Neuronal stem cell (in vitro differentiated cells): Measurements from ENCODE around the gene ZNF682.

Source experiments
- DNase-seq: peaks from one replicate; pipeline ENCODE4 v3.0.0-alpha.2; 2013; ENCODE audit warnings: low spot score
- H2AFZ ChIP-seq: one replicate; pipeline ENCODE4 v1.6.1; 2013; ENCODE audit warnings: mild to moderate bottlenecking, low read length, inconsistent platforms
- H2AK5ac ChIP-seq: 2 replicates; pipeline ENCODE4 v1.6.1; 2013; ENCODE audit warnings: low read depth, mild to moderate bottlenecking, inconsistent platforms, low read length, moderate library complexity, mixed read lengths
- H2BK120ac ChIP-seq: 2 replicates; pipeline ENCODE4 v1.6.1; 2013; ENCODE audit warnings: low read depth, mild to moderate bottlenecking, inconsistent platforms, low read length, moderate library complexity, mixed read lengths
- H2BK12ac ChIP-seq: one replicate; pipeline ENCODE4 v1.6.1; 2013; ENCODE audit warnings: low read length, inconsistent platforms
- H2BK15ac ChIP-seq: 2 replicates; pipeline ENCODE4 v1.6.1; 2013; ENCODE audit warnings: mild to moderate bottlenecking, low read length, inconsistent platforms, mixed read lengths
- H2BK5ac ChIP-seq: one replicate; pipeline ENCODE4 v1.6.1; 2013; ENCODE audit warnings: inconsistent platforms, mild to moderate bottlenecking, low read length, moderate library complexity
- H3K14ac ChIP-seq: one replicate; pipeline ENCODE4 v1.6.1; 2013; ENCODE audit warnings: low read length, inconsistent platforms
- H3K18ac ChIP-seq: 2 replicates; pipeline ENCODE4 v1.6.1; 2013; ENCODE audit warnings: low read length, inconsistent platforms
- H3K23ac ChIP-seq: 2 replicates; pipeline ENCODE4 v1.6.1; 2013; ENCODE audit warnings: low read depth, mild to moderate bottlenecking, mixed read lengths, low read length, inconsistent platforms; ENCODE audit not compliant: poor library complexity
- H3K27ac ChIP-seq: replicated peaks from 3 replicates; pipeline ENCODE4 v1.5.1; 2013; ENCODE audit warnings: low read length, inconsistent platforms
- H3K27me3 ChIP-seq, 3 experiments: 2 replicates each; pipeline ENCODE4 v1.6.1; 2013; ENCODE audit warnings: low read length in 3 of 3, mild to moderate bottlenecking in 2 of 3, inconsistent platforms in 1 of 3, low read depth in 1 of 3, mixed read lengths in 1 of 3, moderate library complexity in 1 of 3; ENCODE audit not compliant: control insufficient read depth in 3 of 3, insufficient read depth in 3 of 3
- H3K36me3 ChIP-seq, 2 donors: replicated peaks in 1 of 2; 2 replicates each; pipeline ENCODE4 v1.6.1; 2013; ENCODE audit warnings: low read length in 2 of 2; ENCODE audit not compliant: control insufficient read depth in 2 of 2, insufficient read depth in 2 of 2
- H3K4ac ChIP-seq: 2 replicates; pipeline ENCODE4 v1.6.1; 2013; ENCODE audit warnings: inconsistent platforms, mild to moderate bottlenecking, low read length, moderate library complexity
- H3K4me1 ChIP-seq, 2 donors: 1 replicate in 1 of 2; 2 replicates in 1 of 2; pipeline ENCODE4 v1.6.1; 2013; ENCODE audit warnings: low read length in 2 of 2, low read depth in 1 of 2; ENCODE audit not compliant: control insufficient read depth in 2 of 2, insufficient read depth in 1 of 2
- H3K4me2 ChIP-seq: one replicate; pipeline ENCODE4 v1.6.1; 2013; ENCODE audit warnings: mild to moderate bottlenecking, low read length, inconsistent platforms; ENCODE audit not compliant: insufficient read depth, poor library complexity, severe bottlenecking
- H3K4me3 ChIP-seq, 2 donors: 2 replicates each; pipeline ENCODE4 v1.5.1; 2013; ENCODE audit warnings: low read length in 2 of 2, mild to moderate bottlenecking in 2 of 2, inconsistent platforms in 1 of 2, moderate library complexity in 1 of 2
- H3K79me1 ChIP-seq: one replicate; pipeline ENCODE4 v1.6.1; 2013; ENCODE audit warnings: low read depth, mild to moderate bottlenecking, inconsistent platforms, low read length, moderate library complexity
- H3K9ac ChIP-seq: one replicate; pipeline ENCODE4 v1.6.1; 2013; ENCODE audit warnings: mild to moderate bottlenecking, low read depth, low read length, inconsistent platforms; ENCODE audit not compliant: poor library complexity
- H3K9me3 ChIP-seq, 2 donors: replicated peaks in 1 of 2; 2 replicates each; pipeline versions ENCODE3 to v1.6.1; 2013; ENCODE audit warnings: low read length in 2 of 2, mild to moderate bottlenecking in 2 of 2, inconsistent platforms in 1 of 2, low read depth in 1 of 2, mixed read lengths in 1 of 2, moderate library complexity in 1 of 2; ENCODE audit not compliant: control insufficient read depth in 2 of 2, insufficient read depth in 1 of 2
- H4K8ac ChIP-seq: one replicate; pipeline ENCODE4 v1.6.1; 2013; ENCODE audit warnings: low read depth, mild to moderate bottlenecking, inconsistent platforms, low read length, moderate library complexity
- H4K91ac ChIP-seq: one replicate; pipeline ENCODE4 v1.6.1; 2013; ENCODE audit warnings: low read length, low read depth, mild to moderate bottlenecking, inconsistent platforms; ENCODE audit not compliant: poor library complexity
- WGBS, 2 donors: extraction: QIAGEN DNeasy Blood & Tissue Kit; methylation state at CpG; one replicate each; pipeline ENCODE4 v1.1.7; 2013; ENCODE audit warnings: missing lambda C conversion rate in 2 of 2, mixed read lengths in 1 of 2; ENCODE audit not compliant: insufficient read length in 2 of 2, insufficient replicate concordance in 1 of 2; ENCODE audit errors: extremely low coverage in 2 of 2; 5-methylcytosine and 5-hydroxymethylcytosine counted together

Gene ZNF682

DNA sequence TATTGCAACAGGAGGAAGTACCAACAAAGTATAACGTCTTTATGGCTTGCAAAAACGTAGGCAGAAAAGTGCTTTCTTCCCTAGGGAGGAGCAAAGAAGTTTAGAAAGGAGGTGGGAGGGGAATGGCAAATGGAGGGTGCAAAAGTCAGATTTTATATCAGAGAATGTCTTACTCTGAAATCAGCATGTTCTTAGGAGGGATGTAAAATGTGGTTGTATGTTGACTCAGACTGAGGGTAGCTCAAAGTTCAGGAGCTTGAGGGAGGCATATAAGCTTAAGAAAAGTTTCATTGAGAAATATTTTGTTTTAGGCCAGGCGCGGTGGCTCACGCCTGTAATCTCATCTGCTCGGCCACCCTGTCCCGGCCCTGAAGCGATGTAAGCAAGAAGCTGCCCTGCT lies 40.2 kb upstream of the ZNF682 start:
- H2BK5ac ChIP-seq: no peak overlapping the region
- no peak for DNase-seq
- H3K27me3 ChIP-seq: no peaks in the 10 kb centered on the region
- peak overlapping the region in 1 of 2 donors; percentile 65 for H3K4me3 ChIP-seq
- H4K8ac ChIP-seq: no peak overlapping the region
- no peak overlapping the region for H3K18ac ChIP-seq
- no CpG with 5 or more reads among the region's 8 CpGs for WGBS, 2 donors
- no peak overlapping the region for H4K91ac ChIP-seq
- H2BK15ac ChIP-seq: no peak overlapping the region
- peaks cover 0 to 13% of the 10 kb centered on the region in 2 donors for H3K4me1 ChIP-seq
- peaks cover 2 to 53% of the 10 kb centered on the region in 2 donors for H3K9me3 ChIP-seq
- H3K79me1 ChIP-seq: peaks cover 3% of the 10 kb centered on the region
- no peak overlapping the region for H2AK5ac ChIP-seq
- H3K4ac ChIP-seq: no peak overlapping the region
- H3K27ac ChIP-seq: no peak overlapping the region
- H3K4me2 ChIP-seq: peak overlapping the region; percentile 38
- no peak overlapping the region for H2BK12ac ChIP-seq
- H2AFZ ChIP-seq: no peak overlapping the region
- H3K14ac ChIP-seq: no peak overlapping the region
- peaks cover 6 to 38% of the 10 kb centered on the region in 2 donors for H3K36me3 ChIP-seq
- no peak overlapping the region for H3K9ac ChIP-seq
- H3K23ac ChIP-seq: no peak overlapping the region
- H2BK120ac ChIP-seq: no peak overlapping the region

- Histone ChIP-seq H3K4ac (no peak overlapping the region), H2AFZ (peak overlapping the region; percentile 84), H3K79me1 (peaks cover 3% of the 10 kb centered on the region), H3K36me3 (peaks cover 5 to 36% of the 10 kb centered on the region in 2 donors), H3K23ac (no peak overlapping the region), H2BK15ac (no peak overlapping the region), H3K4me3 (peak overlapping the region; percentile 65 to 95), H3K14ac (no peak overlapping the region), H2BK12ac (no peak overlapping the region), H4K8ac (no peak overlapping the region), H2AK5ac (no peak overlapping the region), H3K27ac (no peak overlapping the region), H3K4me1 (peaks cover 0 to 13% of the 10 kb centered on the region in 2 donors), H3K4me2 (peak overlapping the region; percentile 75), H2BK5ac (no peak overlapping the region), H3K27me3 (no peaks in the 10 kb centered on the region), H3K9me3 (peaks cover under 1 to 47% of the 10 kb centered on the region in 2 donors), H3K18ac (no peak overlapping the region), H3K9ac (no peak overlapping the region), H2BK120ac (no peak overlapping the region), H4K91ac (no peak overlapping the region)
- no CpG with 5 or more reads among the region's 19 CpGs for WGBS, 2 donors
- DNase-seq: peak; percentile 21
These were observed 39.3 kb upstream of the ZNF682 start for GRCh38 chr19:20078581-20079031.

- no peak within 1 kb of the TSS for H4K8ac ChIP-seq
- no CpG with 5 or more reads among the region's 28 CpGs for WGBS, 2 donors
- peak within 1 kb of the TSS; percentile 75 for H3K4me2 ChIP-seq
- H3K18ac ChIP-seq: peak within 1 kb of the TSS; percentile 91
- H2BK120ac ChIP-seq: no peak within 1 kb of the TSS
- peaks cover 0 to 40% of the 10 kb centered on the region in 2 donors for H3K9me3 ChIP-seq
- H3K14ac ChIP-seq: peak within 1 kb of the TSS; percentile 61
- H3K4me3 ChIP-seq: peak within 1 kb of the TSS; percentile 65 to 95
- no peak within 1 kb of the TSS for H2BK15ac ChIP-seq
- no peak within 1 kb of the TSS for H4K91ac ChIP-seq
- no peak within 1 kb of the TSS for H3K4ac ChIP-seq
- peak; percentile 95 for DNase-seq
- H3K27ac ChIP-seq: peak within 1 kb of the TSS; percentile 89
- H3K23ac ChIP-seq: peak within 1 kb of the TSS; percentile 52
- H2BK12ac ChIP-seq: no peak within 1 kb of the TSS
- H3K27me3 ChIP-seq: no peaks in the 10 kb centered on the region
- H2BK5ac ChIP-seq: peak within 1 kb of the TSS; percentile 57
- H3K36me3 ChIP-seq: peaks cover 4 to 30% of the 10 kb centered on the region in 2 donors
- peak within 1 kb of the TSS; percentile 79 for H3K9ac ChIP-seq
- H3K4me1 ChIP-seq: peaks cover 0 to 13% of the 10 kb centered on the region in 2 donors
- H3K79me1 ChIP-seq: peaks cover 1% of the 10 kb centered on the region
- H2AK5ac ChIP-seq: no peak within 1 kb of the TSS
- peak within 1 kb of the TSS; percentile 84 for H2AFZ ChIP-seq
These were observed 38.6 kb upstream of the ZNF682 start, which contains the start of gene ZNF90 for GRCh38 chr19:20077791-20078463. Gene ZNF90, plus strand, starts transcription at chr19:20078000. Its CDS starts 133 bp downstream, at chr19:20078133.

DNA sequence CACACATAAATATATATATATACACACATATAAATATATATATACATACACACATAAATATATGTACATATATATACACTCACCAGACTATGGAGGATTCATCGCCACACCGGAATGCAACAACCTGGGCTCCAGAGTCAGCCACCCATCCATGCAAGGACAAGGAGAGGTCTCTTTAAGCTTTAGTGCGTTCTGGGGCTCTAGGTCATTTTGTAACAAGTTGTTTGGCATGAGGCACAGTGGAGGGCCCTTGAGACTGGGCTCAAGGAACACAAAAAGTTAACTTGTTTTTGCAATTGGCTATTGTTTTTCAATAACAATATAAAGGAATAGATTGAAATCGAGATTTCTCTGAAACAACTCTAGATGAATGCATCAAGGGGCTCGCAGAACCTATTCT lies 33.6 kb upstream of the ZNF682 start:
- Histone ChIP-seq H3K23ac (no peak overlapping the region), H3K27me3 (no peaks in the 10 kb centered on the region), H3K9me3 (peaks cover 0 to 7% of the 10 kb centered on the region in 2 donors), H2BK12ac (no peak overlapping the region), H3K36me3 (no peaks in the 10 kb centered on the region), H3K27ac (no peak overlapping the region), H4K91ac (no peak overlapping the region), H3K18ac (no peak overlapping the region), H3K14ac (no peak overlapping the region), H3K4me2 (no peak overlapping the region), H2BK15ac (no peak overlapping the region), H3K9ac (no peak overlapping the region), H2BK5ac (no peak overlapping the region), H2AFZ (no peak overlapping the region), H3K4me1 (peaks cover 0 to 4% of the 10 kb centered on the region in 2 donors), H2BK120ac (no peak overlapping the region), H3K4me3 (no peak overlapping the region), H3K79me1 (no peaks in the 10 kb centered on the region), H3K4ac (no peak overlapping the region), H4K8ac (no peak overlapping the region), H2AK5ac (no peak overlapping the region)
- WGBS, 2 donors: no CpG with 5 or more reads among the region's 5 CpGs
- DNase-seq: no peak
